ENCODE results near the gene ACSM2B. TPM values are rescaled to one million over a fixed set of nuclear protein-coding genes. Genes with fewer than 3 reads are reported as not detected.
"Not testable (repeated sequence)": the region's sequence is repeated elsewhere in the genome, so short reads cannot be mapped to it uniquely, and the experiment has no call there.

Gene ACSM2B
- total and polyA plus RNA-seq, 12 donors = 0.07 to 1.0 (median 0.28) TPM; not detected in 5

DNA sequence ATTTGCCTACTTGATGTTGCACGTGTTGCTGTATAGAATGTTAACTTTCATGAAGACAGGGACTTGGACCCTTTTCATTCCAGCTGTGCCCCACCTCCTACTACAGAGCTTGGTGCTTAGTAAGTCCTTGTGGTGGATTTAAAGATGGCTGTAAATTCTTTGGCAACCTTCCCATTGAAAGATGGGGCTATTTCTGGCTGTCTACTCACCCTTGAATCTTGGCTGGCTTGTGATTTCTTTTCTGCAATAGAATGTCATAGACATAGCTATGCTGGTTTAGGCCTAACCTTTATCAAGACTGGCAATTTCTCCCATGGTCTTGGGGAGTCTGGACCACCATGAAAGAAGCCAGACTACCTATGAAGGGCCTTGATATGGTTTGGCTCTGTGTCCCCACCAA is 65.8 kb downstream of the ACSM2B start:
- H3K9me3 ChIP-seq (replicated peaks in 1 of 3) = peaks cover 0 to 6% (median 0%) of the 10 kb centered on the region in 3 donors
- no peak overlapping the region for H3K27ac ChIP-seq
- no peak for TF ChIP-seq POLR2A (IDR thresholded peaks at IDR 0.05)
- TF ChIP-seq, protein P1, sequence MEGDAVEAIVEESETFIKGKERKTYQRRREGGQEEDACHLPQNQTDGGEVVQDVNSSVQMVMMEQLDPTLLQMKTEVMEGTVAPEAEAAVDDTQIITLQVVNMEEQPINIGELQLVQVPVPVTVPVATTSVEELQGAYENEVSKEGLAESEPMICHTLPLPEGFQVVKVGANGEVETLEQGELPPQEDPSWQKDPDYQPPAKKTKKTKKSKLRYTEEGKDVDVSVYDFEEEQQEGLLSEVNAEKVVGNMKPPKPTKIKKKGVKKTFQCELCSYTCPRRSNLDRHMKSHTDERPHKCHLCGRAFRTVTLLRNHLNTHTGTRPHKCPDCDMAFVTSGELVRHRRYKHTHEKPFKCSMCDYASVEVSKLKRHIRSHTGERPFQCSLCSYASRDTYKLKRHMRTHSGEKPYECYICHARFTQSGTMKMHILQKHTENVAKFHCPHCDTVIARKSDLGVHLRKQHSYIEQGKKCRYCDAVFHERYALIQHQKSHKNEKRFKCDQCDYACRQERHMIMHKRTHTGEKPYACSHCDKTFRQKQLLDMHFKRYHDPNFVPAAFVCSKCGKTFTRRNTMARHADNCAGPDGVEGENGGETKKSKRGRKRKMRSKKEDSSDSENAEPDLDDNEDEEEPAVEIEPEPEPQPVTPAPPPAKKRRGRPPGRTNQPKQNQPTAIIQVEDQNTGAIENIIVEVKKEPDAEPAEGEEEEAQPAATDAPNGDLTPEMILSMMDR (IDR thresholded peaks at IDR 0.05) = no peak
- no peak for DNase-seq
- WGBS, 4 donors = 51 to 72% (median 61%) methylated on average over 1 of the region's 1 CpG
- intact Hi-C loops (cut with DNase I) = no loop called here
- H3K4me3 ChIP-seq = no peak overlapping the region
- no peaks in the 10 kb centered on the region for H3K36me3 ChIP-seq (replicated peaks in 1 of 2)
- H3K4me1 ChIP-seq (replicated peaks in 1 of 2) = no peaks in the 10 kb centered on the region
- no peaks in the 10 kb centered on the region for H3K27me3 ChIP-seq

DNA sequence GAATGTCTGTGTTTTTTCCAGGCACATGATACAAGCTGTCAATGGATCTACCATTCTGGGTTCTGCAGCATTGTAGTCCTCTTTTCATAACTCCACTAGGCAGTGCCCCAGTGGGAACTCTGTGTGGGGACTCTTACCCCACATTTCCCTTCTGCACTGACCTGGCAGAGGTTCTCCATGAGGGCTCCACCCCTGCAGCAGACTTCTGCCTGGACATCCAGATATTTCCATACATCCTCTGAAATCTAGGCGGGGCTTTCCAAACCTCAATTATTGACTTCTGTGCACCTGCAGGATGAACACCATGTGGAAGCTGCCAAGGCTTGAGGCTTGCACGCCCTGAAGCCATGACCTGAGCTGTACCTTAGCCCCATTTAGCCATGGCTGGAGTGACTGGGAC is 68.9 kb downstream of the ACSM2B start:
- H3K4me1 ChIP-seq (replicated peaks in 1 of 2) = no peaks in the 10 kb centered on the region
- H3K27me3 ChIP-seq = no peaks in the 10 kb centered on the region
- peaks cover 0 to 6% (median 0%) of the 10 kb centered on the region in 3 donors for H3K9me3 ChIP-seq (replicated peaks in 1 of 3)
- no peak overlapping the region for H3K4me3 ChIP-seq
- no peak for DNase-seq
- no peaks in the 10 kb centered on the region for H3K36me3 ChIP-seq (replicated peaks in 1 of 2)
- H3K27ac ChIP-seq = no peak overlapping the region
- no peak for TF ChIP-seq POLR2A (IDR thresholded peaks at IDR 0.05)
- TF ChIP-seq, protein P1 (IDR thresholded peaks at IDR 0.05) = no peak
- intact Hi-C loops (cut with DNase I) = no loop called here
- 65 to 90% (median 74%) methylated on average over 2 of the region's 2 CpGs for WGBS, 4 donors

DNA sequence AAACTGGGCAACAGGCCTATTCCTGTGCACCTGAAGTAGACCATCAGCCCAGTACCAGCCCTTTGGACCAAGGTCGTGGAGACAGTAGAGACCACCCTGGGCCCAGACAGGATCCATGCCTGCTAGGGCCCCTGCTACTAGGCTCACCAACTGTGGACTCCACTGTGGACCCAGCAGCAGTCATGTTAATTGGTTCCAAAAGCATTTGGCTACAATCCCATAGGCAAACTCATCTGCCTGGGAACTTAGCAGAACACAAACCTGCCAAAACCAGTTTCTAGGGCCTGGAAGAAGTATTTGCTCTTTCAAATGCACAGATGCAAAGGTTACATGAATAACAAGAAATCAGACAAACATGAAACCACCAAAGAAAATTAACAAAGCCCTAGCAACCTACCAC is 71.7 kb downstream of the ACSM2B start:
- intact Hi-C loops (cut with DNase I) = no loop called here
- DNase-seq = no peak
- Histone ChIP-seq H3K4me3 (no peak overlapping the region), H3K27ac (no peak overlapping the region), H3K27me3 (no peaks in the 10 kb centered on the region), H3K4me1 (replicated peaks in 1 of 2) (no peaks in the 10 kb centered on the region), H3K36me3 (replicated peaks in 1 of 2) (no peaks in the 10 kb centered on the region), H3K9me3 (replicated peaks in 1 of 3) (peaks cover 0 to 6% (median 0%) of the 10 kb centered on the region in 3 donors)
- TF ChIP-seq, protein P1 (IDR thresholded peaks at IDR 0.05) = no peak
- no peak for TF ChIP-seq POLR2A (IDR thresholded peaks at IDR 0.05)
- 60 to 75% (median 64%) methylated on average over 1 of the region's 1 CpG; no CpG with 5 or more reads in 1 of the 4 donors for WGBS, 4 donors

DNA sequence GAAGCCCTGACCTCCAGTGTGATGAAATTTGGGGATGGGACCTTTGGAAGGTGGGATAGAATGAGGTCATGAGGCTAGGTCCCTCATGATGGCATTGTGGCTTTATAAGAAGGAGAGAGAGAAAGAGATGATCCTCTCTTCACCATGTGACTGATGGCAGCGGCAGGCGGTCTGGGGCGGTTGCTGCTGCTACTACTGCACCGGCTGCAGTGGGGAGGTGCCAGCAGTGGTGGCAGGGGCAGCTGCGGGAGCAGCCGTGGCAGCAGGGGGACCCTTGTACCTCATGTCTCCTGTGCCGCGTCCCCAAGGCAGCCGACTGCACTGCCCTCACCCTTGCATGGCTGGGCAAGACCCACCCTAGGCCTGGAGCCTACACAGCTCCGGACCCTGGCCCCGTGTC is 84.7 kb downstream of the ACSM2B start:
- no CpG with 5 or more reads among the region's 11 CpGs for WGBS, 4 donors
- H3K4me1 ChIP-seq (replicated peaks in 1 of 2); H3K36me3 ChIP-seq (replicated peaks in 1 of 2); H3K27ac ChIP-seq; DNase-seq; H3K9me3 ChIP-seq (replicated peaks in 1 of 3); H3K27me3 ChIP-seq; intact Hi-C loops (cut with DNase I); H3K4me3 ChIP-seq: not testable (repeated sequence)

DNA sequence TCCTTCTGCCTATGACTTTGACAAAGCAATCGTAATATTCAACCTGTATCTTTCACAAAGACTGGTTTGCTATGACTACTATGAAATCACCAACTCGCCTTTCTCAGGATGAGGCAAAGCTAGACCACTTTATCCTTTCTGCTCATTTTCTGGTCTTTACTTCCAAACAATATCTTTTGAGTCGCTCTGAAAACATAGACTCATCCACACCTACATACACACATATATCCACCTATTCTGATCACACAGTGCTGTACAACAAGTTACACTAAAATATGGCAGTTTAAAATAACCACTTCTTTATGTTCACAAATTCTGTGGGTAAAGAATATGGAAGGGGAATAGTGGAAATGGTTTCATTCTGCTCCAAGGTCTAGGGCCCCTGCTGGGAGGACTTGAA is 85.2 kb downstream of the ACSM2B start:
- H3K4me3 ChIP-seq; intact Hi-C loops (cut with DNase I): not testable (repeated sequence)
- WGBS, 4 donors = no CpG with 5 or more reads among the region's 3 CpGs

More for the DNA sequence above, 85.2 kb downstream of the ACSM2B start:
- not testable (repeated sequence) for H3K9me3 ChIP-seq (replicated peaks in 1 of 3); H3K27me3 ChIP-seq; H3K4me1 ChIP-seq (replicated peaks in 1 of 2); H3K27ac ChIP-seq; H3K36me3 ChIP-seq (replicated peaks in 1 of 2); DNase-seq

Small RNA genes lying within 50 kb of the gene (small RNA-seq; reads per million reads assigned to genes)
- gene AC141273.3 = 0 reads per million in 2 donors

Other genes with a start within 250 kb of the ACSM2B start
- gene GP2, start 248.9 kb downstream of the ACSM2B start, total RNA-seq = 1 to 10 TPM in 3 of 9 donors, not detected in 6; 2.0 to 9.0 (median 8.8) TPM
- gene GP2, start 248.9 kb downstream of the ACSM2B start, polyA plus RNA-seq = 1 to 10 TPM in 1 of 3 donors, under 1 TPM in 1, not detected in 1; 0.48 to 2.8 TPM
- gene UMOD, start 223.7 kb downstream of the ACSM2B start, total RNA-seq = not detected
- gene UMOD, start 223.7 kb downstream of the ACSM2B start, polyA plus RNA-seq = not detected
- gene PDILT, start 171.6 kb downstream of the ACSM2B start, total RNA-seq = not detected
- not detected for gene PDILT, start 171.6 kb downstream of the ACSM2B start, polyA plus RNA-seq
- gene ACSM5, start 166.8 kb downstream of the ACSM2B start, total RNA-seq = 10 to 100 TPM in 3 of 9 donors, 1 to 10 TPM in 5, under 1 TPM in 1; 0.06 to 15.8 (median 6.9) TPM
- gene ACSM5, start 166.8 kb downstream of the ACSM2B start, polyA plus RNA-seq = 1 to 10 TPM; 1.9 to 4.4 (median 3.5) TPM
- gene ACSM2A, start 124.8 kb downstream of the ACSM2B start, total RNA-seq = under 1 TPM in 3 of 9 donors, not detected in 6; 0.11 to 0.29 (median 0.14) TPM
- gene ACSM2A, start 124.8 kb downstream of the ACSM2B start, polyA plus RNA-seq = under 1 TPM; 0.03 to 0.16 (median 0.09) TPM
- 1 to 10 TPM in 2 of 9 donors, under 1 TPM in 4, not detected in 3; 0.28 to 5.5 (median 0.69) TPM for gene ACSM1, start 121.3 kb upstream of the ACSM2B start, total RNA-seq
- gene ACSM1, start 121.3 kb upstream of the ACSM2B start, polyA plus RNA-seq = 1 to 10 TPM in 1 of 3 donors, under 1 TPM in 2; 0.13 to 2.4 (median 0.32) TPM
- gene THUMPD1, start 165.5 kb upstream of the ACSM2B start, total RNA-seq = 10 to 100 TPM; 19.0 to 86.1 (median 40.4) TPM
- 10 to 100 TPM; 22.0 to 34.0 (median 30.3) TPM for gene THUMPD1, start 165.5 kb upstream of the ACSM2B start, polyA plus RNA-seq
- 10 to 100 TPM in 5 of 9 donors, 1 to 10 TPM in 4; 4.7 to 99.4 (median 11.3) TPM for gene ACSM3, start 187.6 kb upstream of the ACSM2B start, total RNA-seq
- 10 to 100 TPM; 14.5 to 27.9 (median 18.1) TPM for gene ACSM3, start 187.6 kb upstream of the ACSM2B start, polyA plus RNA-seq
- gene ERI2, start 230.1 kb upstream of the ACSM2B start, total RNA-seq = 10 to 100 TPM; 12.2 to 45.1 (median 24.4) TPM
- gene ERI2, start 230.1 kb upstream of the ACSM2B start, polyA plus RNA-seq = 10 to 100 TPM in 2 of 3 donors, 1 to 10 TPM in 1; 9.2 to 18.0 (median 16.4) TPM
- gene REXO5, start 230.2 kb upstream of the ACSM2B start, total RNA-seq = 10 to 100 TPM in 2 of 9 donors, 1 to 10 TPM in 6, under 1 TPM in 1; 0.78 to 10.1 (median 4.1) TPM
- gene REXO5, start 230.2 kb upstream of the ACSM2B start, polyA plus RNA-seq = 1 to 10 TPM; 1.7 to 3.9 (median 2.7) TPM

Measured in adrenal gland (tissue), 12 donors.